H9 (cell line): ENCODE measurements around the gene C1orf21. TPM values are rescaled to one million over a fixed set of nuclear protein-coding genes. Genes with fewer than 3 reads are reported as not detected.

ENCODE experiments used
- DNase-seq: peaks from one replicate; pipeline ENCODE4 v3.0.0-alpha.2; 2017
- H2AFZ ChIP-seq: one replicate; pipeline ENCODE4 v1.6.1; 2013; ENCODE audit warnings: mild to moderate bottlenecking, low read length, control low read depth, moderate library complexity
- H2AK5ac ChIP-seq: 2 replicates; pipeline ENCODE4 v1.6.1; 2013; ENCODE audit warnings: low read length, control low read depth, mixed read lengths; ENCODE audit not compliant: insufficient read length
- H2BK120ac ChIP-seq: one replicate; pipeline ENCODE4 v1.6.1; 2013; ENCODE audit warnings: low read depth, mild to moderate bottlenecking, low read length, control low read depth, inconsistent platforms; ENCODE audit not compliant: poor library complexity, severe bottlenecking
- H2BK12ac ChIP-seq: 2 replicates; pipeline ENCODE4 v1.6.1; 2013; ENCODE audit warnings: low read length, control low read depth, mixed read lengths, low read depth; ENCODE audit not compliant: insufficient read length
- H2BK15ac ChIP-seq: 2 replicates; pipeline ENCODE4 v1.6.1; 2013; ENCODE audit warnings: low read depth, low read length, control low read depth
- H2BK20ac ChIP-seq: one replicate; pipeline ENCODE4 v1.6.1; 2013; ENCODE audit warnings: low read depth, mild to moderate bottlenecking, low read length, control low read depth, inconsistent platforms; ENCODE audit not compliant: poor library complexity, severe bottlenecking
- H2BK5ac ChIP-seq: 2 replicates; pipeline ENCODE4 v1.6.1; 2013; ENCODE audit warnings: low read length, control low read depth, mixed read lengths; ENCODE audit not compliant: insufficient read length
- H3K14ac ChIP-seq: 2 replicates; pipeline ENCODE4 v1.6.1; 2013; ENCODE audit warnings: low read length, control low read depth; ENCODE audit not compliant: insufficient read depth
- H3K18ac ChIP-seq: 2 replicates; pipeline ENCODE4 v1.6.1; 2013; ENCODE audit warnings: low read depth, mild to moderate bottlenecking, mixed read lengths, low read length, control low read depth; ENCODE audit not compliant: insufficient read length
- H3K23ac ChIP-seq: 2 replicates; pipeline ENCODE4 v1.6.1; 2013; ENCODE audit warnings: low read length, control low read depth, mixed read lengths, low read depth; ENCODE audit not compliant: insufficient read length
- H3K23me2 ChIP-seq: 2 replicates; pipeline ENCODE4 v1.6.1; 2013; ENCODE audit warnings: low read depth, mild to moderate bottlenecking, mixed read lengths, low read length, control low read depth; ENCODE audit not compliant: insufficient read length, poor library complexity, severe bottlenecking
- H3K27ac ChIP-seq: 2 replicates; pipeline ENCODE4 v1.5.1; 2013; ENCODE audit warnings: low read length, control low read depth, mixed read lengths, low read depth; ENCODE audit not compliant: insufficient read length
- H3K27me3 ChIP-seq: 2 replicates; pipeline ENCODE4 v1.6.1; 2013; ENCODE audit warnings: low read length, control low read depth, inconsistent platforms; ENCODE audit not compliant: insufficient read depth
- H3K4ac ChIP-seq: 2 replicates; pipeline ENCODE4 v1.6.1; 2013; ENCODE audit warnings: low read depth, mild to moderate bottlenecking, control low read depth, inconsistent platforms, low read length, moderate library complexity
- H3K4me1 ChIP-seq: 2 replicates; pipeline ENCODE4 v1.6.1; 2013; ENCODE audit warnings: low read length, control low read depth, inconsistent platforms; ENCODE audit not compliant: insufficient read depth
- H3K4me2 ChIP-seq: 2 replicates; pipeline ENCODE4 v1.6.1; 2013; ENCODE audit warnings: low read length, control low read depth, mixed read lengths; ENCODE audit not compliant: insufficient read length, insufficient read depth
- H3K56ac ChIP-seq: 2 replicates; pipeline ENCODE4 v1.6.1; 2013; ENCODE audit warnings: low read depth, mild to moderate bottlenecking, mixed read lengths, low read length, control low read depth; ENCODE audit not compliant: insufficient read length
- H3K79me1 ChIP-seq: 2 replicates; pipeline ENCODE4 v1.6.1; 2013; ENCODE audit warnings: low read depth, mild to moderate bottlenecking, moderate library complexity, low read length, control low read depth, inconsistent platforms; ENCODE audit not compliant: insufficient read depth, poor library complexity, severe bottlenecking
- H3K79me2 ChIP-seq: 2 replicates; pipeline ENCODE4 v1.6.1; 2013; ENCODE audit warnings: low read length, control low read depth, inconsistent platforms; ENCODE audit not compliant: insufficient read depth
- H3K9ac ChIP-seq: 2 replicates; pipeline ENCODE4 v1.6.1; 2013; ENCODE audit warnings: low read length, control low read depth, mixed read lengths; ENCODE audit not compliant: insufficient read length; ENCODE audit errors: extremely low read depth
- H3K9me3 ChIP-seq: one replicate; pipeline ENCODE4 v1.6.1; 2013; ENCODE audit warnings: low read depth, low read length, inconsistent platforms; ENCODE audit not compliant: control insufficient read depth
- H3T11ph ChIP-seq: one replicate; pipeline ENCODE4 v1.6.1; 2013; ENCODE audit warnings: mild to moderate bottlenecking, low read length, control low read depth, inconsistent platforms
- H4K20me1 ChIP-seq: one replicate; pipeline ENCODE4 v1.6.1; 2013; ENCODE audit not compliant: control insufficient read depth, insufficient read length, insufficient read depth
- H4K5ac ChIP-seq: 2 replicates; pipeline ENCODE4 v1.6.1; 2013; ENCODE audit warnings: low read depth, mild to moderate bottlenecking, mixed read lengths, low read length, control low read depth; ENCODE audit not compliant: insufficient read length
- H4K8ac ChIP-seq: replicated peaks from 2 replicates; pipeline ENCODE4 v1.6.1; 2013; ENCODE audit warnings: low read length, control low read depth, mixed read lengths, low read depth; ENCODE audit not compliant: insufficient read length
- H4K91ac ChIP-seq: 2 replicates; pipeline ENCODE4 v1.6.1; 2013; ENCODE audit warnings: low read depth, mild to moderate bottlenecking, moderate library complexity, mixed read lengths, low read length, control low read depth; ENCODE audit not compliant: insufficient read length
- H3K27ac Mint-ChIP-seq, 3 experiments: 2 replicates in 2 of 3; 3 replicates in 1 of 3; pipeline ENCODE4 v1.8.0; 2020 to 2021; ENCODE audit warnings: mixed read lengths in 3 of 3, mild to moderate bottlenecking in 1 of 3, moderate library complexity in 1 of 3
- H3K27me3 Mint-ChIP-seq: 2 replicates; pipeline ENCODE4 v1.8.0; 2021; ENCODE audit warnings: low read depth, mild to moderate bottlenecking, moderate library complexity, mixed read lengths
- H3K36me3 Mint-ChIP-seq, 3 experiments: 2 replicates in 2 of 3; 3 replicates in 1 of 3; pipeline ENCODE4 v1.8.0; 2020 to 2021; ENCODE audit warnings: low read depth in 3 of 3, mixed read lengths in 3 of 3; ENCODE audit not compliant: insufficient read depth in 1 of 3
- H3K4me1 Mint-ChIP-seq, 2 experiments: 2 replicates each; pipeline ENCODE4 v1.8.0; 2020; ENCODE audit warnings: mixed read lengths in 2 of 2
- H3K4me3 Mint-ChIP-seq, 2 experiments: 2 replicates in 1 of 2; 3 replicates in 1 of 2; pipeline ENCODE4 v1.8.0; 2020 to 2021; ENCODE audit warnings: mild to moderate bottlenecking in 2 of 2, mixed read lengths in 2 of 2, moderate library complexity in 1 of 2
- H3K9me3 Mint-ChIP-seq, 2 experiments: 2 replicates in 1 of 2; 3 replicates in 1 of 2; pipeline ENCODE4 v1.8.0; 2020; ENCODE audit warnings: mild to moderate bottlenecking in 2 of 2, mixed read lengths in 2 of 2, moderate library complexity in 1 of 2
- WGBS: extraction: QIAGEN DNeasy Blood & Tissue Kit; methylation state at CpG from one replicate; pipeline ENCODE4 v1.1.7; 2013; ENCODE audit warnings: missing lambda C conversion rate, low lambda C conversion rate, mixed read lengths; ENCODE audit not compliant: insufficient read length; ENCODE audit errors: extremely low coverage; 5-methylcytosine and 5-hydroxymethylcytosine counted together
- total RNA-seq: library from RNA; stranded (reverse); gene quantifications from 2 replicates; pipeline ENCODE4 v1.2.1, GENCODE V29; 2021
- TF ChIP-seq, protein P1 (sequence below): fragments of 200-600 bp; sonication (generic); conservative IDR thresholded peaks from 3 replicates; pipeline ENCODE4 v1.8.0; 2021; ENCODE audit warnings: antibody characterized with exemption, mild to moderate bottlenecking

The C1orf21 gene
- total RNA-seq, 1 experiment from 2014 or later, result 36.0 TPM

DNA sequence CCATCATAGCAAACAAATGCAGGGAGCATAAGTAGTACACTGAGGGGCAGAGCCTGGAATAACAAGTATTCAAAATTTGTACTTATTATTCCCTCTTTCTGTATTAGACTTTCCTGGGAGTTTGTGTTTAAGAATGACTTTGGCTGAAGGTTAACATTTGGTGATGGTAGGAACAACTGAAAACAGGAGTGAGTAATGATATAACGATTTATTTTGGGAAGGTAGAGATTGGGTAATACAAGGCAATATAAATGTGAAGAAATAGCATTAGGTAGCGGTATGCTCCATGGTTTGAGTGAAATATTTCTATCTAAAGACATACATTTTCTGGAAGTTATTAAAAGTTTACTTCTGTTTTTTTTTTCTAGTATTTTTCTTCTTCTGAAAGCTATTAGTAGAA lies 18.5 kb upstream of the C1orf21 start:
- Mint-ChIP-seq H3K36me3 (no peaks in the 10 kb centered on the region; a peak in 1 of 7 replicates), H3K27me3 (no peaks in the 10 kb centered on the region), H3K4me1 (peaks cover 11 to 18% of the 10 kb centered on the region in 2 experiments), H3K27ac (no peak overlapping the region), H3K9me3 (no peaks in the 10 kb centered on the region), H3K4me3 (no peak overlapping the region)
- Histone ChIP-seq H3K27ac (no peak overlapping the region), H3K23me2 (no peaks in the 10 kb centered on the region), H3K79me2 (no peaks in the 10 kb centered on the region), H4K91ac (no peak overlapping the region), H4K8ac (no peak overlapping the region), H2BK120ac (no peak overlapping the region), H3K23ac (no peak overlapping the region), H3K14ac (no peak overlapping the region), H3K9me3 (no peaks in the 10 kb centered on the region), H2BK12ac (no peak overlapping the region), H3T11ph (no peak overlapping the region), H2BK5ac (no peak overlapping the region), H3K4me1 (no peaks in the 10 kb centered on the region; the same call in 1 of the 2 replicates), H2BK20ac (no peak overlapping the region), H4K5ac (no peak overlapping the region), H3K56ac (no peak overlapping the region), H3K18ac (no peak overlapping the region), H2AK5ac (no peak overlapping the region), H3K9ac (no peak overlapping the region), H2AFZ (no peak overlapping the region), H3K79me1 (no peaks in the 10 kb centered on the region), H4K20me1 (no peaks in the 10 kb centered on the region), H3K4me2 (no peak overlapping the region), H2BK15ac (no peak overlapping the region), H3K27me3 (no peaks in the 10 kb centered on the region), H3K4ac (no peak overlapping the region)
- WGBS, result 100% methylated on average over 1 of the region's 2 CpGs
- TF ChIP-seq, protein P1, sequence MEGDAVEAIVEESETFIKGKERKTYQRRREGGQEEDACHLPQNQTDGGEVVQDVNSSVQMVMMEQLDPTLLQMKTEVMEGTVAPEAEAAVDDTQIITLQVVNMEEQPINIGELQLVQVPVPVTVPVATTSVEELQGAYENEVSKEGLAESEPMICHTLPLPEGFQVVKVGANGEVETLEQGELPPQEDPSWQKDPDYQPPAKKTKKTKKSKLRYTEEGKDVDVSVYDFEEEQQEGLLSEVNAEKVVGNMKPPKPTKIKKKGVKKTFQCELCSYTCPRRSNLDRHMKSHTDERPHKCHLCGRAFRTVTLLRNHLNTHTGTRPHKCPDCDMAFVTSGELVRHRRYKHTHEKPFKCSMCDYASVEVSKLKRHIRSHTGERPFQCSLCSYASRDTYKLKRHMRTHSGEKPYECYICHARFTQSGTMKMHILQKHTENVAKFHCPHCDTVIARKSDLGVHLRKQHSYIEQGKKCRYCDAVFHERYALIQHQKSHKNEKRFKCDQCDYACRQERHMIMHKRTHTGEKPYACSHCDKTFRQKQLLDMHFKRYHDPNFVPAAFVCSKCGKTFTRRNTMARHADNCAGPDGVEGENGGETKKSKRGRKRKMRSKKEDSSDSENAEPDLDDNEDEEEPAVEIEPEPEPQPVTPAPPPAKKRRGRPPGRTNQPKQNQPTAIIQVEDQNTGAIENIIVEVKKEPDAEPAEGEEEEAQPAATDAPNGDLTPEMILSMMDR, result no peak
- DNase-seq, result no peak
